ENCODE data around the gene RUNX2.

GRCh38 chr6:45494416-45495135 lies 166.4 kb downstream of the RUNX2 start:
- no peak for TF ChIP-seq CTCF (conservative IDR thresholded peaks at IDR 0.05; ENCODE audit: low read length)
- no peak for TF ChIP-seq EZH2phosphoT487 (IDR thresholded peaks at IDR 0.05; ENCODE audit: borderline replicate concordance, low read depth, low read length)

Data from OCI-LY7 (cell line).